AG04450 (cell line): ENCODE measurements around the gene HOGA1. TPM values are rescaled to one million over a fixed set of nuclear protein-coding genes. Genes with fewer than 3 reads are reported as not detected.

Experiments
- CTCF ChIA-PET: fragments of 300-600, 350-600 bp; formaldehyde crosslinking; extraction: SDS; loops from one replicate; lab custom pipeline; 2022; ENCODE audit warnings: antibody characterized with exemption, inconsistent platforms; lab: Charles Lee
- POLR2A ChIA-PET: fragments of 350-600 bp; formaldehyde crosslinking; extraction: SDS; loops from one replicate; lab custom pipeline; 2021; ENCODE audit warnings: antibody characterized with exemption, inconsistent platforms; lab: Yijun Ruan, JAX
- DNase-seq: peaks from one replicate; pipeline ENCODE4 v3.0.0-alpha.2; 2011; ENCODE audit warnings: low read depth, low spot score
- H3K27ac ChIP-seq: one replicate; pipeline ENCODE4 v1.5.1; 2012; ENCODE audit warnings: low read depth, low read length, control low read depth
- H3K27me3 ChIP-seq: one replicate; pipeline ENCODE4 v1.6.0; 2012; ENCODE audit warnings: low read length; ENCODE audit not compliant: control insufficient read depth, insufficient read depth
- H3K4me3 ChIP-seq: 2 replicates; pipeline ENCODE4 v1.5.1; 2011; ENCODE audit warnings: mild to moderate bottlenecking, low read depth, low read length, control low read depth
- H3K9me3 ChIP-seq: 2 replicates; pipeline ENCODE4 v1.5.1; 2012; ENCODE audit warnings: low read length; ENCODE audit not compliant: control insufficient read depth, insufficient read depth
- CTCF ChIP-seq: IDR thresholded peaks from 2 replicates; pipeline ENCODE4 v1.5.1; 2011; ENCODE audit warnings: low read depth, low read length, control low read depth, inconsistent platforms
- polyA plus RNA-seq: library from polyadenylated mRNA; depleted of rRNA; stranded (reverse); fragments of >200 nt; gene quantifications from 2 replicates; pipeline ENCODE4 v1.2.3, GENCODE V29; 2011

The HOGA1 gene
- polyA plus RNA-seq, 1 experiment: 0.53 TPM

GRCh38 chr10:97607095-97607636 is 23.0 kb downstream of the HOGA1 start:
- no peak for TF ChIP-seq CTCF
- DNase-seq: no peak
- no peaks in the 10 kb centered on the region for H3K27me3 ChIP-seq
- H3K9me3 ChIP-seq: no peaks in the 10 kb centered on the region
- ChIA-PET POLR2A (no interaction called here), CTCF (interaction anchor here (3.9 kb wide), 1 partner anchor 35 kb away, joined by 15 read pairs; the partner anchor contains the start of gene ANKRD2)
- no peak overlapping the region for H3K27ac ChIP-seq
- no peak overlapping the region for H3K4me3 ChIP-seq

GRCh38 chr10:97608991-97609561 is 24.9 kb downstream of the HOGA1 start:
- TF ChIP-seq CTCF: no peak
- ChIA-PET POLR2A (no interaction called here), CTCF (interaction anchor here (0.7 to 3.9 kb wide), 3 partner anchors 9 to 1783 kb away, joined by 4 to 15 read pairs (median 5); partner anchors contain the start of gene ANKRD2)
- Histone ChIP-seq H3K27ac (no peak overlapping the region), H3K27me3 (no peaks in the 10 kb centered on the region), H3K4me3 (no peak overlapping the region), H3K9me3 (no peaks in the 10 kb centered on the region)
- DNase-seq: no peak

- TF ChIP-seq CTCF: no peak
- no peaks in the 10 kb centered on the region for H3K9me3 ChIP-seq
- ChIA-PET CTCF (interaction anchor here (0.8 to 3.9 kb wide), 9 partner anchors 12 to 150 kb away, joined by 3 to 22 read pairs (median 5); partner anchors contain the start of gene ANKRD2), POLR2A (no interaction called here)
- no peak for DNase-seq
- H3K27me3 ChIP-seq: no peaks in the 10 kb centered on the region
- no peak overlapping the region for H3K4me3 ChIP-seq
- H3K27ac ChIP-seq: no peak overlapping the region
Measured at GRCh38 chr10:97611473-97611872, 27.3 kb downstream of the HOGA1 start.

GRCh38 chr10:97612386-97612785 is 28.2 kb downstream of the HOGA1 start:
- ChIA-PET POLR2A (no interaction called here), CTCF (interaction anchor here (0.6 to 2.5 kb wide), 18 partner anchors 11 to 351 kb away, joined by 3 to 22 read pairs (median 3); partner anchors contain the start of genes ANKRD2 and PI4K2A)
- no peak overlapping the region for H3K27ac ChIP-seq
- H3K4me3 ChIP-seq: no peak overlapping the region
- TF ChIP-seq CTCF: peak; percentile 32; the same call in 1 of the 2 replicates
- no peaks in the 10 kb centered on the region for H3K27me3 ChIP-seq
- H3K9me3 ChIP-seq: no peaks in the 10 kb centered on the region
- DNase-seq: peak; percentile 15

- Histone ChIP-seq H3K9me3 (no peaks in the 10 kb centered on the region), H3K27me3 (no peaks in the 10 kb centered on the region), H3K27ac (no peak overlapping the region), H3K4me3 (no peak overlapping the region)
- CTCF ChIA-PET: interaction anchor here (0.6 to 1.0 kb wide), 3 partner anchors 9 to 163 kb away, joined by 3 to 4 read pairs (median 3); no protein-coding TSS in a partner anchor
- POLR2A ChIA-PET: no interaction called here
- DNase-seq: no peak
- no peak for TF ChIP-seq CTCF
Measured at GRCh38 chr10:97618285-97618684, 34.1 kb downstream of the HOGA1 start.
